NCI-H510A treated with DMSO at 0.1 percent for 48 hours (cell line): ENCODE results near the gene IDH3B.
"Not testable (repeated sequence)": the region's sequence is repeated elsewhere in the genome, so short reads cannot be mapped to it uniquely, and the experiment has no call there.

Source experiments
- DNase-seq: peaks from one replicate; lab custom pipeline; 2025; lab: John Stamatoyannopoulos, UW

Gene IDH3B

DNA sequence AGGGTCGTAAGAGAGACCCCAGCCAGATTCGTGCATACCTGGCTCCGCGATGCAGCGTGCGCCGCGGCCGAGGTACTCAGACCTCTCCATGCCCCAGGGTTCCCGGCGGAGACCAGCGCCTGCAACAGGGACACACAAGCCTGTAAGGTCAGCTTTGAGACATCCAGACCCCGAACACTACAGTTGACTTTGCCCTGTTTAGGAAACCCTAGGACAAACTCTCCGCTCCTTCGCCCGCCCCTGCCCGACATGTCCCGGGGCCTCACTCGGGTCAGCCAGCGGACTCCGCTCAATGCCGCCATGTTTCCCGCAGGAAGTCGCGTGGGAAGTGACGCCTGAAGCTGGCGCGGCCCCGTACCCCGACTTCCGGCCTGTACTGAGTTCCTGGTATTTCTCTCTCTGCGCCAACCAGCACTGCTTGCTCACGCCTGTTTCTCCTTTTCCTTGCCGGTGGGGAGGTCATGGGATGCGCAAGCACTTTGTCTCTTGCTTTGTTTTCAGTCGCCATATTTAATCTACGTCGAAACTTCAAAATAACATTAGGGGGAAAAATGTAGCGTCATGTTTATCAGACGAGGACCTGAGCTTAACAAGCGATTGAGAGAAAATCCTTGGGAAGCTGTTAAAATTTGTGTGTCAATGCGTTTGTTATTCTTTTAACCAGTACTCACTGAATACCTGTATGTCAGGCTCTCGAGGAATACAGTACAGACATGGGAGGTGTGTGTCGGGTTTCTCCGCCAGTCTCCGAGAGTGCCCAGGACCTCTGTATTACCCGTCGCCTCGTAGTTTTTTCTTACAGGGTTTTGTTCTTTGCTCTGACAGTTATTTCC lies at the start of gene IDH3B:
TSS of gene IDH3B (minus strand) at position 330 of the 833 bp plus-strand sequence. CDS start at position 302, 28 bp downstream.
- peak; percentile 95 for DNase-seq

GRCh38 chr20:2713285-2713684 lies 49.3 kb upstream of the IDH3B start:
- no peak for DNase-seq

DNA sequence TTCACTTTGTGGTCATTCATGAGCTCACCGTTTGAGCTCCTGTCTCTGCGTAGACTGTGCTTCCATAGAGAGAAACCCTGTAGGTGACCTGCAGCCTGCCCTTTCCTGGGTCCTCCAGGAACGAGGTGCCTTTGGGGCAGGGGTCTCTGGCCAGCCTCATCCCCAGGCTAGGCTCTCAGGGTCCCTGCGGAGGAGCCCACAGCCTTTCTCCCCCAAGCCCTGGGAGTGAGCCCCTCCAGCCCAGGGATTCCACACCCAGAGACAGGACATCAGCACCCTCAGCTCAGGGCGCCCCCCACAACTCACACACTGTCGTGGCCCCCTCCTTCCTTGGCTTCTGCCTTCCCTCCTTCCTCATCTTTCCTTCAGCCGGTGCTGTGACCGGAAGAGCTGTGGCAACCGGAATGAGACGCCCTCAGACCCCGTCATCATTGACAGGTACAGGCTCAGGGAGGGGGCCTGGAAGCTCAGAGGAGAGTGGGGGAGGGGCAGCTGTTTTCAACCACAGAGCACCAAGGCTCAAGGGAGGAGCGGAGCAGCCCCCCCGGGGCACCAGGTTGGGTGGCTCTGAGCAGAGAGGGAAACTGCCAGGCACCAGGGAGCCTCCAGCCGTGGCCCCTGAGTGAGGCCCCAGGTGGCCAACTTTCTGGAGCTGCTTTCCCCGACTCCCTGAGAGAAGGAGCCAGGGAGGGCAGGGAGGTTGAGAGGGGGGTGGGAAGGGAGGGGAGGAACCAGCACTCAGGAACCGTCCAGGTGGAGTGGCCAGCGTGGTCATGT lies 45.4 kb upstream of the IDH3B start:
- DNase-seq = peak; percentile 83

DNA sequence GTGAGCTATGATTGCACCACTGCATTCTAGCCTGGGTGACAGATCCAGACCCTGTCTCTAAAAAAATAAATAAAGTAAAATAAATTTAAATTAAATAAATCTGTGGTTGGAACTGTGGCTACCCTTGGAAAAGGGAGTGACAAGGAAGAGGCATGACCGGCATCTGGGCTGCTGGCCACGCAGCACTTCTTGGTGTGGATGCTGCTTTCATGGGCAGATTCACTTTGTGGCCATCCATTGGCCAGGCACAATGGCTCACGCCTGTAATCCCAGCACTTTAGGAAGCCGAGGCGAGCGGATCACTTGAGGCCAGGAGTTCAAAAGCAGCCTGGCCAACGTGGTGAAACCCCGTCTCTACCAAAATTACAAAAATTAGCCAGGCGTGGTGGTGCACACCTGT lies 44.6 kb upstream of the IDH3B start:
- DNase-seq = no peak

GRCh38 chr20:2708073-2708415 lies 44.0 kb upstream of the IDH3B start:
- peak; percentile 81 for DNase-seq

DNA sequence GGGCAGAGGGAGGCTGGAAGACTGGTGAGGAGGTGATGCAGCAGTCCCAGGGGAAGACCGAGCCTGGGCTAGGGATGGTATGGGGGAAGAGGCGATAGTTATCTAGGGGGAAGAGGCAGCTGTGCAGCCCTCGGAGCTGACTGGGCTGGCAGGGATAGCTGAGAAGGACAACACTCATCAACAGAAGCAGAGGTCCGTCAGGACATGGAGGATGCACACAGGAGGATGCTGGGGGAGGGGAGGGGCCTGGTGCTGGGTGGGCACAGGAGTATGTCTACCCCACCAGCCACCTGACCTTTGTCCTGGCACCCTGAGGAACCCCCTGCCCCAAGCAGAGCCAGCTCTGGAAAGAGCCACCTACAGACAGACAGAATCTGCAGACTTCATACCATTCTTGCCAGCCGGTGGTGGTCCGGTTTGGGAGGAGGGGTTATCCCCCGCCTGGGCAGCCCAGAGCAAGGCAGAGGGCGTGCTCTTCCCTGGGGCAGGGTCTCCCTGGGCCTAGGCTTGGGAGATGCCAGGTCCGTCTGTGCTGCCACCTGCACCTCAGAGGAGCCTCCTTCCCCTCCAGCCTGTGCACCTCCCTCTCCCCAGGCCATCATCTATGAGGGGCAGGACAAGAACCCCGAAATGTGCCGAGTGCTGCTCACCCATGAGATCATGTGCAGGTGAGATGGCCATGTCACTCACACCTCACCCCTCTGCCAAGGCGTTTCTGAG lies 43.5 kb upstream of the IDH3B start:
- DNase-seq = peak; percentile 40

- no peak for DNase-seq
Observed at GRCh38 chr20:2706688-2707352, 42.8 kb upstream of the IDH3B start.

GRCh38 chr20:2705931-2706645 lies 42.1 kb upstream of the IDH3B start:
- no peak for DNase-seq

- no peak for DNase-seq
Observed at GRCh38 chr20:2703716-2704475, 39.9 kb upstream of the IDH3B start.

DNA sequence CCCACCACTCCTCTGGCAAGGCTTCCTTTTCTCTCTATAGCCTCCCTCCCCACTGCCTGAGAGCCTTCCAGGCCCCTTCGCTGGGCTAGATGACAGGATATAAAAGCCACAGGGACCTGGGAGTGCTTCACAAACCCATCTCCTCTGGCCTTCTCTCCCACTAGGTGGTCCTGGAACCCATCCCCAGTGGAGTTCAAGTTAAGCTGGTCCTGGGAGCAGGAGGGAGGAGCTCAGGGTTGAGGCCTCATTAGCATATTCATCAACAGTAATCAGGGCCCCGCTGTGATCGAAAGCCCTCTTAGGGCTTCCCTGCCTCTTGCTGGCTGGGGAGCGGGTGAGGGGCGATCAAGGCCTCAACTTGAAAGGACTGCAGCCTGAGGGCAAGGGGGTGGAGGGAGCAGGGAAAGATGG lies 37.7 kb upstream of the IDH3B start:
- no peak for DNase-seq

DNA sequence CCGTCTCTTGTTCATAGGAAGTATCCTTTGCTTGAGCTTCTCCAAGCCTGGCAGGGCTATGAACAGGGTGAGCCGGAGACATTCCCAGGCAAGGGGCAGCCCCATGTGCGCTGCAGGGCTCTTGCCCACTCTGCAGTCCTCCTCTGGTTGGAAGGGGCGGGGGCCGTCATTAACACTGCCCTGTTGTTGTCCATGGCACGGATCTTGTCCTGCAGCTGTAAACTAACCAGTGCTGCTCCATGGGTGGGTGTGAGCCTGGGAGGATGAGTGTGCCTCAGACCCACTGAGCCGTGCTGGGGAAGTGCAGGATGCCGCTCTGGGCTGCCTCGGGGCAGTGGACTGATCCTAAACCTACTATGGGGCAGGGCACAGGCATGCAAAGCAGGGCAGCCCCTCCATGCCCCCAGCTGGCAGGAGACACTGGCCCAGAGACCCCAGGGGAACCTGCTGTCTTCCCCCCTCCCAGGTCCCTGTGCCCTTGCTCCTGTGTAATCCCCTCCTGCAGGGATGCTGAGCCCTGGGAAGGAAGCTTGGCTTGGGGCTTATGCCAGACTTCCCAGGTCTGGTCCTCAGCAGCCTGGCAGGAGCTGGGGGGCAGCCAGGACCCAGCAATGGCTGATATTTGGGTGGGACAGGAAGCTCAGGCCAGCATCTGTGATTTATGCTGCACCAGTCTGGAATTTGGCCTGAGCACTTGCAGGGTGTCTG lies 37.1 kb upstream of the IDH3B start:
- no peak for DNase-seq

DNA sequence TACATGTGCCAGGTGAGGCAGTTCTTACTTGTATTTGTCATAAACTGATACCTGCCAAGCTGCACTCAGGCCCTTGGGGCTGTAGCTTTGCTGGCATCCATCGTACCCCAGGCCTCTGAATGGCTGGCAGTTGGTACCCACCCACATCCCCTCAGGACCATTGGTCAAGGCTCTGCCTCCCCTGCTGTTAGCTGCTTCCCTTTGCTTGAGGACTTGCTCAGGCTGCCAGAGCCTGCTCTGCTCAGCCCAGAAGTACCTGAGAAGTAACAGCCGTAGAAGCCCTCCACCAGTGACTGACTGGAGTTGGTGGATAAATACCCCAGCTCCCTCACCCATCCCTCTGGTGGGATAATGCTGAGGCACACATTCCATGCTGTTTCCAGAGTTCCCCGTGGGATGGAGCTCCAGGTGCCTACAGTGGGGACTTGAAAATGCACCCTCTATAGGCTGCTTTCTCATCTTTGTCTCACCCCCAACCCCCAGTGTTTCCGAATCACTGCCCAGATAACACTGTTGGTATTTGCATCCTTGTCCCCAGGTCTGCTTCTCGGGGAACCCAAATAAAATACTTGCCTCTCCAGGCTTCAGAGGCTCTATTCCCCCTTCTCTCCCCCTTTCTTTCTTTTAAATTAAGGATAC lies 35.9 kb upstream of the IDH3B start:
- no peak for DNase-seq

GRCh38 chr20:2698912-2699311 lies 34.9 kb upstream of the IDH3B start:
- no peak for DNase-seq

DNA sequence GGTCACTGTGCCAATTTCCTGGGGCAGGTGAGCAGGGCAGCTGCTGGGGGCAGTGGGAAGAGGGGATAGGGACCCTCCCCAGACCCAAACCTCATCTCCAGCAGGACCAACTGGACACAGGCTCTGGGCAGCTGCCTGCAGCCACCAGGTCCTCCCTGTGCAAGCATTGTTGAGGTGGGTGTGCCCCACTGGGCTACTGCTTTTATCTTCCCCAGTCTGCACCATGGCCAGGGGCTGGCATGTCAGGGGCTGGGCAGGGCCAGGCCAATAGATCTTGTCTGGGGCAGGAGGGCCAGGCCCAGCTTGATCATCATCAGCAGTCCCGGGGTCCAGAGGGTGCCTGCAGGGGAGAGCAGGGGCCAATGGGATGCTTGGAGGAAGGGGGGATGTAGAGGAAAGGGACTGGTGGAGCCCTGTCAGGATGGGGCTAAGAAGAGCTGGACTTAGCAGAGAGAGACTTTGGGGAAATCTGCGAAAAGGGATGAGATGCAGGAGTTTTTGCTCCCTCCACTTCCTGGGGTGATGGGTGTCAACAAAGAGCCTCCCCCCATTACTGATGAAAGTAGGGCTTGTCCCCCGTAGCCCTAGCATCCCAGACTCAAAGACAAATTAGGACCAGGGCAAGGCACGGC lies 34.3 kb upstream of the IDH3B start:
- DNase-seq = no peak

DNA sequence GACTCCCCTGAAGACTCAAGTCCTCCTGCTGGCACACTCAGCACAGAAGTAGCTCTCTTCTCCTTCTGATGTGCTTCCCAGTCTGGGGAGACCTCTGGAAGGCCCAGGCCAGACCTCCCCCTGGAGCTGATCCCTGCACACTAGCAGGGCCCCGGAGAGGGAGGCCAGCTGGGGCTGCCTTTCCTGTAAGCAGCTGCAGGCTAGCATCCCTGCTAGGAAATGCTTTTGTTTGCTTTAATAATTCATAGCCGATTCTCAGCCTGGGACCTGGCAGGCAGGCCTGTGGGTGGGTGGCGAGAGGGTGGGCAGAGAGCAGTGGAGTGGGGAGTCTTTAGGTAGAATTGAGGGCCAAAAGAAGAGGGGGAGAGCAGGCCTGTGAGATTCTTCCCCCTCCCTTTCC lies 33.8 kb upstream of the IDH3B start:
- no peak for DNase-seq

DNA sequence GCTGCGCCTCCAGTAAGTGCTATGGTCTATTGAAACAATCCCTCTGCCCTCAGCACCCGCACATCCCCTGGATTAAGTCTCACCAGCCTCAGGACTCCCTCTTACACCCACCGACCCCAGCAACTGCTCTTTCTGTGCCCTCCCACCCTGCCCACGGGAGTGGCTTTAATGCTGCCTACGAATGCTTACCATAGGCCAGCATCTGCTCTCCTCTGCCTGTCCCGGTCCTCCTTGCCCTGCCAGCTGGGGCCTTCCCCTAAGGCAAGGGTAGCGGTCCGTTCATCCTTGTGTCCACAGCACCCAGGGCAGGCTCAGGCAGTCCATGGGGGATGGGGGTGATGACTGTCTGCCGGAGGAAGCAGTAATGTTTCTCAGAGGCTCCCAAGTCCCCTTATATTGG lies 32.6 kb upstream of the IDH3B start:
- DNase-seq = no peak

DNA sequence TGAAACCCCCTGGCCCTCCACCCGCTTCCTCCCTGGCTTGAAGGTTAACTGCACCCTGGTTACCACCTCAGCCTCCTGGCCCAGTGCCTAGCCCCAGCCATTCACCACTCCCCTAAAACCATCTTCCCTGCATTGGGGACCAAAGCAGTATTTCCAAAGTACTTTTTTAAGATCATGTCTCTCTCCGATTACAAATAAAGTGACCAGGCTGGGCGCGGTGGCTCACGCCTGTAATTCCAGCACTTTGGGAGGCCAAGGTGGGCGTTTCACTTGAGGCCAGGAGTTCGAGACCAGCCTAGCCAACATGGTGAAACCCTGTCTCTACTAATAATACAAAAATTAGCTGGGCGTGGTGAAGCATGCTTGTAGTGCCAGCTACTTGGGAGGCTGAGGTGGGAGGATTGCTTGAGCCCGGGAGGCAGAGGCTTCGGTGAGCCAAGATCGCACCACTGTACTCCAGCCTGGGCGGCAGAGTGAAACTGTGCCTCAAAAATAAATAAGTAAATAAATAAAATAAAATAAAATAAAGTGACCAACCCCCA lies 32.0 kb upstream of the IDH3B start:
- DNase-seq = not testable (repeated sequence)

GRCh38 chr20:2695206-2695983 lies 31.4 kb upstream of the IDH3B start:
- no peak for DNase-seq
